OCI-LY7 (cell line): ENCODE data around the gene RNF186. TPM values are rescaled to one million over a fixed set of nuclear protein-coding genes. Genes with fewer than 3 reads are reported as not detected.

Experiments used
- BruUV-seq: library from RNA; stranded (reverse); fragments of 400-500 nt; replicated peaks from 2 replicates; lab custom pipeline; 2021; lab: Mats Ljungman, UMichigan
- CTCF ChIA-PET: fragments of 300-600 bp; sonication (Branson Sonifier 250); formaldehyde crosslinking; loops from one replicate; lab custom pipeline; 2022; ENCODE audit warnings: antibody characterized with exemption; ENCODE audit not compliant: unreplicated experiment; lab: Charles Lee
- POLR2A ChIA-PET: fragments of 300-600 bp; sonication (Branson Sonifier 250); formaldehyde crosslinking; loops from one replicate; lab custom pipeline; 2022; ENCODE audit warnings: antibody characterized with exemption; lab: Charles Lee
- DNase-seq: peaks from one replicate; pipeline ENCODE4 v3.0.0-alpha.2; 2015; ENCODE audit warnings: low spot score
- H2AFZ ChIP-seq: fragments of 200-600 bp; sonication (generic), shearing (Covaris generic); 2 replicates; pipeline ENCODE4 v1.6.1; 2014; ENCODE audit warnings: mild to moderate bottlenecking, antibody characterized with exemption, low read length, moderate library complexity
- H3K27ac ChIP-seq: fragments of 200-600 bp; sonication (generic); 2 replicates; pipeline ENCODE4 v1.5.1; 2014; ENCODE audit warnings: mixed run types, low read depth, mild to moderate bottlenecking, moderate library complexity, low read length, inconsistent platforms; ENCODE audit not compliant: poor library complexity, severe bottlenecking
- H3K36me3 ChIP-seq: fragments of 200-600 bp; sonication (generic); 2 replicates; pipeline ENCODE4 v1.6.1; 2014; ENCODE audit warnings: mild to moderate bottlenecking, antibody characterized with exemption, low read length, moderate library complexity, mixed read lengths; ENCODE audit not compliant: insufficient read depth
- H3K4me1 ChIP-seq: fragments of 200-600 bp; sonication (generic); 2 replicates; pipeline ENCODE4 v1.5.1; 2014; ENCODE audit warnings: mild to moderate bottlenecking, low read length; ENCODE audit not compliant: insufficient read depth, poor library complexity, severe bottlenecking
- H3K4me2 ChIP-seq: fragments of 200-600 bp; sonication (generic); 2 replicates; pipeline ENCODE4 v1.6.1; 2014; ENCODE audit warnings: mild to moderate bottlenecking, low read length
- H3K4me3 ChIP-seq: fragments of 200-600 bp; sonication (generic); 2 replicates; pipeline ENCODE4 v1.5.1; 2014; ENCODE audit warnings: mild to moderate bottlenecking, low read depth, low read length; ENCODE audit not compliant: poor library complexity, severe bottlenecking
- H3K79me2 ChIP-seq: fragments of 200-600 bp; sonication (generic); 2 replicates; pipeline ENCODE4 v1.6.1; 2016; ENCODE audit warnings: low read depth, mild to moderate bottlenecking, low read length, moderate library complexity, mixed read lengths; ENCODE audit not compliant: insufficient read depth
- H3K9me2 ChIP-seq: fragments of 200-600 bp; sonication (generic); 2 replicates; pipeline ENCODE4 v1.6.1; 2016; ENCODE audit warnings: mild to moderate bottlenecking, low read length, mixed read lengths; ENCODE audit not compliant: insufficient read depth
- H3K9me3 ChIP-seq: fragments of 200-600 bp; sonication (generic); 2 replicates; pipeline ENCODE4 v1.6.1; 2014; ENCODE audit warnings: mild to moderate bottlenecking, mixed run types, low read length, mixed read lengths
- H4K20me1 ChIP-seq: fragments of 200-600 bp; sonication (generic); 2 replicates; pipeline ENCODE4 v1.6.1; 2014; ENCODE audit warnings: mild to moderate bottlenecking, antibody characterized with exemption, low read length, moderate library complexity, mixed read lengths; ENCODE audit not compliant: insufficient read depth
- CTCF ChIP-seq: fragments of 200-600 bp; sonication (generic); conservative IDR thresholded peaks from 2 replicates; pipeline ENCODE4 v1.5.1; 2014; ENCODE audit warnings: mild to moderate bottlenecking, antibody characterized with exemption, low read length, moderate library complexity, mixed read lengths
- EZH2phosphoT487 ChIP-seq: fragments of 200-600 bp; sonication (generic); IDR thresholded peaks from 2 replicates; pipeline ENCODE4 v1.6.1; 2018; ENCODE audit warnings: low read depth, borderline replicate concordance, mild to moderate bottlenecking, mixed run types, antibody characterized with exemption, low read length, moderate library complexity, mixed read lengths
- intact Hi-C: fragments of 100-400 bp; cut with micrococcal nuclease; formaldehyde crosslinking; loops from one replicate; pipeline ENCODE4 v1.10.0; 2022; ENCODE audit not compliant: unreplicated experiment
- total RNA-seq, 2 experiments: library from RNA; depleted of rRNA in 1 of 2; stranded (reverse); fragments of >200 nt in 1 of 2; shearing (Covaris generic) in 1 of 2; gene quantifications; 2 replicates each; pipeline ENCODE4 v1.2.3, GENCODE V29; 2014 to 2022

RNF186 gene
- total RNA-seq, 2 experiments from 2014 or later, result not detected

GRCh38 chr1:19797827-19798226, 17.3 kb downstream of the RNF186 start:
- no peak overlapping the region for H2AFZ ChIP-seq
- no peaks in the 10 kb centered on the region for H3K9me3 ChIP-seq
- ChIA-PET POLR2A (interaction anchor here (0.6 to 0.8 kb wide), 2 partner anchors 7 to 17 kb away, joined by 3 to 5 read pairs; partner anchors contain the start of gene RNF186), CTCF (no interaction called here)
- no peak overlapping the region for H3K4me2 ChIP-seq
- no peak overlapping the region for H3K4me3 ChIP-seq
- no peaks in the 10 kb centered on the region for H3K79me2 ChIP-seq
- H3K4me1 ChIP-seq, result peaks cover 12% of the 10 kb centered on the region
- H4K20me1 ChIP-seq, result no peaks in the 10 kb centered on the region
- H3K36me3 ChIP-seq, result no peaks in the 10 kb centered on the region
- intact Hi-C loops, result no loop called here
- no peaks in the 10 kb centered on the region for H3K9me2 ChIP-seq
- BruUV-seq, result no TSS peak
- DNase-seq, result no peak
- no peak for TF ChIP-seq EZH2phosphoT487
- TF ChIP-seq CTCF, result no peak
- H3K27ac ChIP-seq, result no peak overlapping the region

GRCh38 chr1:19794583-19794982, 20.5 kb downstream of the RNF186 start:
- no peaks in the 10 kb centered on the region for H3K9me3 ChIP-seq
- TF ChIP-seq CTCF (no peak), EZH2phosphoT487 (no peak)
- H3K36me3 ChIP-seq, result no peaks in the 10 kb centered on the region
- H3K79me2 ChIP-seq, result no peaks in the 10 kb centered on the region
- BruUV-seq, result no TSS peak
- no peak for DNase-seq
- H3K27ac ChIP-seq, result no peak overlapping the region
- H4K20me1 ChIP-seq, result no peaks in the 10 kb centered on the region
- no peak overlapping the region for H3K4me2 ChIP-seq
- ChIA-PET POLR2A (no interaction called here), CTCF (no interaction called here)
- no peak overlapping the region for H3K4me3 ChIP-seq
- H2AFZ ChIP-seq, result no peak overlapping the region
- intact Hi-C loops, result no loop called here
- H3K9me2 ChIP-seq, result no peaks in the 10 kb centered on the region
- peaks cover 5% of the 10 kb centered on the region for H3K4me1 ChIP-seq

GRCh38 chr1:19793360-19794046, 21.6 kb downstream of the RNF186 start:
- Histone ChIP-seq H3K79me2 (no peaks in the 10 kb centered on the region), H3K36me3 (no peaks in the 10 kb centered on the region), H3K9me3 (no peaks in the 10 kb centered on the region), H3K4me2 (no peak overlapping the region), H4K20me1 (no peaks in the 10 kb centered on the region), H3K4me3 (no peak overlapping the region), H3K27ac (no peak overlapping the region), H3K4me1 (no peaks in the 10 kb centered on the region), H3K9me2 (no peaks in the 10 kb centered on the region), H2AFZ (no peak overlapping the region)
- intact Hi-C loops, result no loop called here
- BruUV-seq, result no TSS peak
- no peak for DNase-seq
- TF ChIP-seq EZH2phosphoT487 (no peak), CTCF (no peak)
- ChIA-PET POLR2A (no interaction called here), CTCF (no interaction called here)
